K562 (cell line): ENCODE data around the gene MYO1E. TPM values are rescaled to one million over a fixed set of nuclear protein-coding genes. Genes with fewer than 3 reads are reported as not detected.

Experiments
- ATAC-seq: fragments of 200-7000 bp; cut with Tn5 transposase; 3 replicates; pipeline ENCODE4 v1.9.1; 2020; ENCODE audit warnings: moderate library complexity
- BruUV-seq: library from RNA; stranded (reverse); fragments of 400-500 nt; replicated peaks from 2 replicates; lab custom pipeline; 2021; lab: Mats Ljungman, UMichigan
- CTCF ChIA-PET: fragments of 300-600 bp; formaldehyde crosslinking; extraction: SDS; loops from one replicate; lab custom pipeline; 2021; ENCODE audit warnings: low intra/inter-chr PET ratio; lab: Yijun Ruan, JAX
- POLR2A ChIA-PET: fragments of 300-600, 350-650 bp; sonication (Branson Sonifier 250); formaldehyde crosslinking; extraction: SDS; loops from one replicate; lab custom pipeline; 2021; ENCODE audit warnings: antibody characterized with exemption, inconsistent platforms; lab: Yijun Ruan, JAX
- DNase-seq, 4 experiments: peaks; one replicate each; pipeline versions ENCODE4 v3.0.0 to v3.0.0-alpha.2; 2011 to 2018; ENCODE audit warnings: low spot score in 3 of 4, mixed read lengths in 3 of 4; ENCODE audit errors: extremely low read depth in 1 of 4
- FAIRE-seq: peaks from 2 replicates; lab custom pipeline; 2011; peaks lifted over from hg19 to GRCh38; lab: Jason Lieb, UNC
- H2AFZ ChIP-seq: 2 replicates; pipeline ENCODE4 v1.6.0; 2011; ENCODE audit warnings: low read depth, low read length, control low read depth, inconsistent platforms
- H3K27ac ChIP-seq: fragments of 200-600 bp; 3 replicates; pipeline ENCODE4 v1.8.0; 2011; ENCODE audit warnings: low read depth, mild to moderate bottlenecking, control low read depth, inconsistent platforms, low read length, moderate library complexity, mixed read lengths; ENCODE audit errors: extremely low read depth
- H3K27me3 ChIP-seq, 2 experiments: fragments of 300-600 bp in 1 of 2; 2 replicates in 1 of 2; 3 replicates in 1 of 2; pipeline versions ENCODE4 v1.6.0 to v1.8.0; 2011; ENCODE audit warnings: inconsistent platforms in 2 of 2, low read length in 2 of 2, mild to moderate bottlenecking in 1 of 2, mixed read lengths in 1 of 2, moderate library complexity in 1 of 2; ENCODE audit not compliant: control insufficient read depth in 2 of 2, insufficient read depth in 2 of 2
- H3K36me3 ChIP-seq: fragments of 300-600 bp; 3 replicates; pipeline ENCODE4 v1.8.0; 2011; ENCODE audit warnings: mild to moderate bottlenecking, low read length, inconsistent platforms; ENCODE audit not compliant: control insufficient read depth, insufficient read depth
- H3K4me1 ChIP-seq, 2 experiments: fragments of 200-600 bp in 1 of 2; replicated peaks in 1 of 2; 2 replicates in 1 of 2; 3 replicates in 1 of 2; pipeline versions ENCODE4 v1.5.1 to v1.8.0; 2011; ENCODE audit warnings: inconsistent platforms in 2 of 2, low read length in 2 of 2, mild to moderate bottlenecking in 1 of 2, mixed read lengths in 1 of 2, moderate library complexity in 1 of 2; ENCODE audit not compliant: control insufficient read depth in 2 of 2, insufficient read depth in 2 of 2
- H3K4me2 ChIP-seq: 2 replicates; pipeline ENCODE4 v1.6.1; 2011; ENCODE audit warnings: low read length, control low read depth, inconsistent platforms, mixed read lengths; ENCODE audit not compliant: insufficient read depth
- H3K4me3 ChIP-seq: fragments of 200-600 bp; sonication (generic), shearing (Covaris generic); 2 replicates; pipeline ENCODE4 v1.5.1; 2016; ENCODE audit warnings: control low read depth, inconsistent platforms
- H3K79me2 ChIP-seq: fragments of 200-600 bp; 3 replicates; pipeline ENCODE4 v1.8.0; 2011; ENCODE audit warnings: low read length, inconsistent platforms; ENCODE audit not compliant: control insufficient read depth, insufficient read depth
- H3K9ac ChIP-seq, 2 experiments: 2 replicates each; pipeline versions ENCODE4 v1.6.0 to v1.6.1; 2011; ENCODE audit warnings: low read depth in 2 of 2, low read length in 2 of 2, control low read depth in 1 of 2, inconsistent platforms in 1 of 2, mild to moderate bottlenecking in 1 of 2, mixed read lengths in 1 of 2; ENCODE audit not compliant: insufficient read depth in 1 of 2
- H3K9me1 ChIP-seq: one replicate; pipeline ENCODE4 v1.6.0; 2011; ENCODE audit warnings: inconsistent platforms, mild to moderate bottlenecking, low read length, moderate library complexity; ENCODE audit not compliant: control insufficient read depth, insufficient read depth
- H3K9me3 ChIP-seq: replicated peaks from 2 replicates; pipeline ENCODE4 v1.5.1; 2011; ENCODE audit warnings: low read depth, low read length, inconsistent platforms; ENCODE audit not compliant: control insufficient read depth, insufficient read depth
- H4K20me1 ChIP-seq: replicated peaks from 2 replicates; pipeline ENCODE4 v1.6.1; 2011; ENCODE audit warnings: low read length, inconsistent platforms, mixed read lengths; ENCODE audit not compliant: control insufficient read depth, insufficient read depth
- CREBBP ChIP-seq: IDR thresholded peaks from one replicate; pipeline ENCODE4 v1.6.1; 2012; ENCODE audit warnings: low read depth, mild to moderate bottlenecking, control low read depth, inconsistent platforms, low read length
- DMBX1 ChIP-seq: fragments of 250-450 bp; sonication (Bioruptor Pico); IDR thresholded peaks from 2 replicates; pipeline ENCODE4 v1.8.0; 2022; ENCODE audit warnings: inconsistent platforms, mild to moderate bottlenecking, moderate library complexity, borderline replicate concordance
- DNMT1 ChIP-seq: fragments of 450-650 bp; IDR thresholded peaks from 2 replicates; pipeline ENCODE4 v1.6.1; 2016; ENCODE audit warnings: antibody characterized with exemption, mild to moderate bottlenecking
- ILK ChIP-seq: fragments of 450-650 bp; IDR thresholded peaks from 2 replicates; pipeline ENCODE4 v1.6.1; 2016; ENCODE audit warnings: missing genetic modification characterization, low read depth, mild to moderate bottlenecking, missing compliant biosample characterization, moderate library complexity, borderline replicate concordance
- KLF1 ChIP-seq: fragments of 450-650 bp; IDR thresholded peaks from 2 replicates; pipeline ENCODE4 v1.6.1; 2016; ENCODE audit warnings: missing genetic modification characterization, missing compliant biosample characterization
- PRPF4 ChIP-seq: fragments of 200-400 bp; formaldehyde crosslinking; IDR thresholded peaks from one replicate; pipeline ENCODE4 v1.6.1; 2017; ENCODE audit warnings: low read length, low read depth, mild to moderate bottlenecking; ENCODE audit not compliant: insufficient read depth, poor library complexity, severe bottlenecking
- TBP ChIP-seq: optimal IDR thresholded peaks from 2 replicates; pipeline ENCODE3; 2011; ENCODE audit warnings: low read depth, low read length, improper control_type of control experiment
- TCF15 ChIP-seq: fragments of 250-450 bp; sonication (Bioruptor Pico); IDR thresholded peaks from 2 replicates; pipeline ENCODE4 v1.8.0; 2022; ENCODE audit warnings: moderate library complexity, mild to moderate bottlenecking, inconsistent platforms
- ZBTB8A ChIP-seq: fragments of 450-650 bp; IDR thresholded peaks from 2 replicates; pipeline ENCODE4 v1.6.1; 2018; ENCODE audit warnings: mild to moderate bottlenecking, moderate library complexity; ENCODE audit not compliant: partially characterized antibody
- ZFP91 ChIP-seq: sonication (generic); formaldehyde crosslinking; IDR thresholded peaks from 2 replicates; pipeline ENCODE4 v1.8.0; 2022; ENCODE audit warnings: mild to moderate bottlenecking, missing genetic modification reagents
- WGBS: fragments of 100-300 bp; shearing (Covaris generic); methylation state at CpG from one replicate; pipeline ENCODE4 v1.1.6; 2016; ENCODE audit warnings: low coverage, mixed read lengths; ENCODE audit not compliant: insufficient coverage; ENCODE audit errors: missing lambda C conversion rate; 5-methylcytosine and 5-hydroxymethylcytosine counted together
- in situ Hi-C: fragments of 300-500 bp; cut with MboI; formaldehyde crosslinking; loops from 4 replicates; pipeline ENCODE4 v1.15.0; 2018; ENCODE audit warnings: inconsistent platforms, mixed read lengths
- intact Hi-C: fragments of 100-400 bp; cut with micrococcal nuclease; formaldehyde crosslinking; loops from 2 replicates; pipeline ENCODE4 v1.14.2; 2022
- polyA plus RNA-seq, 8 experiments: library from polyadenylated mRNA; depleted of rRNA in 4 of 8; stranded (reverse) in 5 of 8; unstranded in 3 of 8; fragments of >200 nt; fragmentation: Nextera tagmentation in 2 of 8; fragmentation: Illumina TruSeq in 1 of 8; extraction: Ambion mirVana in 2 of 8; extraction: Trizol in 1 of 8; gene quantifications; 2 replicates each; pipeline versions ENCODE4 v1.2.1 to v1.2.3, GENCODE V29; 2011 to 2014; ENCODE audit warnings: inconsistent platforms in 1 of 8, missing spikeins in 1 of 8
- total RNA-seq, 7 experiments: library from RNA; depleted of rRNA in 6 of 7; stranded (reverse); fragments of >200 nt in 6 of 7; fragmentation: Illumina TruSeq in 2 of 7; extraction: Trizol in 2 of 7; gene quantifications; 2 replicates each; pipeline versions ENCODE4 v1.2.1 to v1.2.3, GENCODE V29; 2011 to 2021; ENCODE audit warnings: low replicate concordance in 1 of 7
- TF ChIP-seq, protein P1 (sequence below), 2 experiments: fragments of 450-650 bp; formaldehyde crosslinking in 1 of 2; IDR thresholded peaks; 2 replicates each; pipeline versions ENCODE4 v1.4.0 to v1.6.1; 2014 to 2020; ENCODE audit warnings: mild to moderate bottlenecking in 2 of 2, borderline replicate concordance in 1 of 2, low read depth in 1 of 2

Gene MYO1E
- total and polyA plus RNA-seq, 9 of the 15 experiments (the other 6 are each of a cell fraction or from before 2014, with no cell fraction given) = under 0.01 to 0.44 (median 0.01) TPM; not detected in 6

- Histone ChIP-seq H3K36me3 (no peaks in the 10 kb centered on the region), H3K27me3 (peaks cover 2 to 6% of the 10 kb centered on the region in 2 experiments; a peak in 2 of 5 replicates), H3K9ac (no peak overlapping the region), H3K27ac (no peak overlapping the region), H3K4me3 (no peak overlapping the region), H3K9me3 (no peaks in the 10 kb centered on the region), H3K4me1 (no peaks in the 10 kb centered on the region), H3K4me2 (no peak overlapping the region), H3K79me2 (no peaks in the 10 kb centered on the region), H2AFZ (no peak overlapping the region), H4K20me1 (no peaks in the 10 kb centered on the region), H3K9me1 (no peaks in the 10 kb centered on the region)
- in situ Hi-C loops = no loop called here
- FAIRE-seq (no peak), DNase-seq (no peak), ATAC-seq (no peak)
- ChIA-PET POLR2A (no interaction called here), CTCF (no interaction called here)
- WGBS = 0% methylated on average over 6 of the region's 6 CpGs
- intact Hi-C loops = no loop called here
- BruUV-seq = no TSS peak
- no peak for TF ChIP-seq DMBX1
- TF ChIP-seq, protein P1, sequence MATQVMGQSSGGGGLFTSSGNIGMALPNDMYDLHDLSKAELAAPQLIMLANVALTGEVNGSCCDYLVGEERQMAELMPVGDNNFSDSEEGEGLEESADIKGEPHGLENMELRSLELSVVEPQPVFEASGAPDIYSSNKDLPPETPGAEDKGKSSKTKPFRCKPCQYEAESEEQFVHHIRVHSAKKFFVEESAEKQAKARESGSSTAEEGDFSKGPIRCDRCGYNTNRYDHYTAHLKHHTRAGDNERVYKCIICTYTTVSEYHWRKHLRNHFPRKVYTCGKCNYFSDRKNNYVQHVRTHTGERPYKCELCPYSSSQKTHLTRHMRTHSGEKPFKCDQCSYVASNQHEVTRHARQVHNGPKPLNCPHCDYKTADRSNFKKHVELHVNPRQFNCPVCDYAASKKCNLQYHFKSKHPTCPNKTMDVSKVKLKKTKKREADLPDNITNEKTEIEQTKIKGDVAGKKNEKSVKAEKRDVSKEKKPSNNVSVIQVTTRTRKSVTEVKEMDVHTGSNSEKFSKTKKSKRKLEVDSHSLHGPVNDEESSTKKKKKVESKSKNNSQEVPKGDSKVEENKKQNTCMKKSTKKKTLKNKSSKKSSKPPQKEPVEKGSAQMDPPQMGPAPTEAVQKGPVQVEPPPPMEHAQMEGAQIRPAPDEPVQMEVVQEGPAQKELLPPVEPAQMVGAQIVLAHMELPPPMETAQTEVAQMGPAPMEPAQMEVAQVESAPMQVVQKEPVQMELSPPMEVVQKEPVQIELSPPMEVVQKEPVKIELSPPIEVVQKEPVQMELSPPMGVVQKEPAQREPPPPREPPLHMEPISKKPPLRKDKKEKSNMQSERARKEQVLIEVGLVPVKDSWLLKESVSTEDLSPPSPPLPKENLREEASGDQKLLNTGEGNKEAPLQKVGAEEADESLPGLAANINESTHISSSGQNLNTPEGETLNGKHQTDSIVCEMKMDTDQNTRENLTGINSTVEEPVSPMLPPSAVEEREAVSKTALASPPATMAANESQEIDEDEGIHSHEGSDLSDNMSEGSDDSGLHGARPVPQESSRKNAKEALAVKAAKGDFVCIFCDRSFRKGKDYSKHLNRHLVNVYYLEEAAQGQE (IDR thresholded peaks at IDR 0.05; ENCODE audit: borderline replicate concordance) = no peak
- TF ChIP-seq, protein P1 (CRISPR knock-in tag; IDR thresholded peaks at IDR 0.05; ENCODE audit: low read depth) = no peak
- no peak for TF ChIP-seq ZFP91 (CRISPR knock-in tag)
- TF ChIP-seq TBP = no peak
- TF ChIP-seq ZBTB8A = no peak
- TF ChIP-seq TCF15 (CRISPR knock-in tag) = no peak
- no peak for TF ChIP-seq KLF1 (tag)
- TF ChIP-seq ILK (tag) = no peak
- TF ChIP-seq DNMT1 = no peak
- TF ChIP-seq PRPF4 = no peak
- no peak for TF ChIP-seq CREBBP
Observed at GRCh38 chr15:59260090-59260489, 112.6 kb downstream of the MYO1E start.
